Hematopoietic multipotent progenitor cell treated with erythropoietin and hydrocortisone succinate and interleukin-3 and kit ligand, for 8 days (in vitro differentiated cells): ENCODE data around the gene TRMT61A.
"Not testable (repeated sequence)": the region's sequence is repeated elsewhere in the genome, so short reads cannot be mapped to it uniquely, and the experiment has no call there.

Experiments
- DNase-seq: peaks from one replicate; pipeline ENCODE4 v3.0.0-alpha.2; 2015

Gene TRMT61A

DNA sequence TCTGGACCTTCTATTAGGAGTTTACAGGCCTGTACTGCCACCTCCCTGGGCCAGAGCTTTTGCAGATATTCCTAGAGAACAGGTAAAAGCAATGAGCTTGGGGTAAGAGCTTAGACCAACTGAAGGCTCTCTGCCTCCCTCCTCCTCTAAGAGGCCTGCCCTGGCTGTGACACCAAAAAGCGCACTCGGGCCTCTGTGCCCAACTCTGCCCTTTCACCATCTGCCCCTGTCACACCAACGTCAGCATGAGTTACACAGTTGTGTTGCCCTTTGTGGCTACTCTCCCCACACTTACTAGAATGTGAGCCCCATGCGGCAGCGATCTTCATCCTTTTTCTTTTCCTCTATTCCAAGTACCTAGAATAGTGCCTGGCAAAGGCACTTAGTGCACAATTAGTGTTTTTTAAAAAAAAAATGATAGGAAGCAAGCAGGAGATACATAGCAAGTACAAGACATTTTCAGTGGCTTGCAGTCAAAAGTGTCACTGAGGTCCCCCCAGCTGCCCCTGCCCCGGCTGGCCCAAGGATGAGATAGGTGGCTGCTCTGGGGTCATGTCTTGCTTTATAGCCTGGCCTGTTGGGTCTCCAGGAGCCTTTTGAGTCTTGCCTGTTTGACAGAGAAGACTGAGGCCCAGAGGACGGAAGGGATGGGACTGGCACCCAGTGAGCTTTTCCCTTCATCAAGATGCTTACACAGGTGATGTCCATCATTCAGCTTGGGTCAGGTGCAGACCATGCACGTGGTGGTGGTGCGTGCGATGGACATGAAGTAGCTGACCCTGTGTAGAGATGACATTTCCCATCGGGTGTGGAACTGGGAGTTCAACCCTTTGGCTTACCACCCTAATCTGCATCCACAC lies 18.9 kb upstream of the TRMT61A start:
- no peak for DNase-seq

DNA sequence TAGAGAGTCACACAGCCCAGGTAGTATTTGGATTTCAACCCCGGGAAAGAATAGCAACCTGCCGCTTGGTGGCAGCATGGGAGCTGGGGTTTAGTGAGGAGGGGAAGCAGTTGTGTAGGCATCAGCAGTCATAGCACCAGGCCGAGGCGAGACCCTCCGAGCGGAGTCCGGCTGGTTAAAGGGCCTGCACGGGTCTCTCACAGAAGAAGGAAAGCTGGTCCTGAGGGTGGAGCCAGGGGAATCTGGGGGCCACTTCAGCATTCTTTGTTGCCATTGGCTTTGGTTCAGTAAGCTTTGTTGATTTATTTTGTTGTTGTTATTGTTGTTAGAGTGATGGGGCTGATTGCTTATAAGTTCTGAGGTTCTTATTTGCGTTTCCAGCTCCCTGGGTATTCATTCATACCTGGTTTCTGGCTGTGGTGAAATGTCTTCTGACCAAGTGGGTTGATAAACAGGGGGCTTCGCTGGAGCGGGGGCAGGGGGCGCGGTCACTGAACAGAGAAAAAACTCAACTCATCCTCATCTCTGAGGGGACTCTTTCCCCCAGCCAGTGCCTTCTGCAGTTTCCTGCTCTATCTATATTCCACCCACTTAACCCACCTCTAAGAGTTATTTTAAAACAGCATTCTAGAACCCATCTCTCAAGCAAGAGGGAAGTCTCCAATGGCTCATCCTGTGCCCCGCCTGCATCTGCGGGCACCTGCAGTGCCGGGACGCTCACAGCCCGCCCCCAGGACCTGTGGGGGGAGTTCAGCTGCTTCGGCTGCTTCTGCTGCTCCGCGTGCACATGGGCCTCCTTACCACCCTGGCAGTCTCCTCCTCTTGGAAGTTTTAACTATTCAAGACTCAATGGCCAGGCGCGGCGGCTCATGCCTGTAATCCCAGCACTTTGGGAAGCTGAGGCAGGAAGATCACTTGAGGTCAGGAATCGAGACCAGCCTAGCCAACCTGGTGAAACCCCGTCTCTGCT lies 18.0 kb upstream of the TRMT61A start:
- no peak for DNase-seq

DNA sequence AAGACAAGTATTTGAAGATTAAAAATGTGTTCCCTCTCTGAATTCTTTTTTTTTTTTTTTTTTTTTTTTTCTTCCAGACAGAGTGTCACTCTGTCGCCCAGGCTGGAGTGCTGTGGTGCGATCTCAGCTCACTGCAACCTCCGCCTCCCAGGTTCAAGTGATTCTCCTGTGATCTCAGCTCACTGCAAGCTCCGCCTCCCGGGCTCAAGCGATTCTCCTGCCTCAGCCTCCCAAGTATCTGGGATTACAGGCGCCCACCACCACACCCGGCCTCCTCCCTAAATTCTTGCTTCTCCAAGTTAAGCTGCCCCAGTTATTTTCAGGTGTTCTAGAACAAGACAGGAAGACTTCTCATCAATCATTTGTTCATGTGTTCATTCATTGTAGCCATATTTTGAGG lies 16.8 kb upstream of the TRMT61A start:
- not testable (repeated sequence) for DNase-seq

DNA sequence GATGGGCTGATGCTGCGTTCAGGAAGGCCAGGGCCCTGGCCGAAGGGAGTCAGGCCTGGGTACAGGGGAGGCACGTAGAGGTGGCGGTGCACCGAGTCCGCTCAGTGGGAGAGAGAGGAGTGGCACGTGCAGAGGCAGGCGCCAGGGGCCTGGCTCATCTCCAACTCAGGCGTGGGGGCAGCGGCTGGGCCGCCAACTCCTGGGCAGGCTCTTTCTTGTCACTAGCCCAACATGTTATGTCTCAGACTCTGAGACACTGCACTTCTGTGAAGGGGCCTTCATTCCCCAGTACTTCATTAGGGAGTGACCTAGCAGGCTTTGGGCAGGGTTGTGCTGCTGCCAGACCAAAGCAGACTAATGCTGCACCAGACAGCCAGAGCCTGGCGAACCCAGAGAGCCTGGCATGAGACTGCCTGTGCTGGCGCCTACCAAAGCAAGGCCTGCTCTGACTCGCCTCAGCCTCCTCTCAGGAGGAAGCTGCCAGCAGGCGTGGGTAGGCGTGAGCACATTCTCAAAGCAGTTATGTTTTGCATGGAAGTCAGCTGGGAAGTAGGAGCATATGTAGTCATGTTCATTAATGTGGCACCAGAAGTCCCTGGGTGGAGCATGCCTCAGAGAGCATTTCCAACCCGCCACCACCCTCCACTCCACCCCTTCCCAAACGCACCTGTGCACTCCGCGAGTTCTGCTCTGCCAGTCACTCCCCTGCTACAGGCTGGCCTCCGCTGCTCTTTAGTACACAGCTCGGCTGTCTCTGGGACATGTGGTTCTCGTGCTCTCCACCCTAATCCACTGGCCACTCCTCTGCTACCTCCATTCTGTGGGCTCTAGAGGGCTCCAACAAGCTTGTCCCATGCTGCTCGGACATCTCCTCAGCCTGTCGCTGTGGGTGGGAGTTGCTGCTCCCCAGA lies 16.0 kb upstream of the TRMT61A start:
- DNase-seq, result peak; percentile 85

DNA sequence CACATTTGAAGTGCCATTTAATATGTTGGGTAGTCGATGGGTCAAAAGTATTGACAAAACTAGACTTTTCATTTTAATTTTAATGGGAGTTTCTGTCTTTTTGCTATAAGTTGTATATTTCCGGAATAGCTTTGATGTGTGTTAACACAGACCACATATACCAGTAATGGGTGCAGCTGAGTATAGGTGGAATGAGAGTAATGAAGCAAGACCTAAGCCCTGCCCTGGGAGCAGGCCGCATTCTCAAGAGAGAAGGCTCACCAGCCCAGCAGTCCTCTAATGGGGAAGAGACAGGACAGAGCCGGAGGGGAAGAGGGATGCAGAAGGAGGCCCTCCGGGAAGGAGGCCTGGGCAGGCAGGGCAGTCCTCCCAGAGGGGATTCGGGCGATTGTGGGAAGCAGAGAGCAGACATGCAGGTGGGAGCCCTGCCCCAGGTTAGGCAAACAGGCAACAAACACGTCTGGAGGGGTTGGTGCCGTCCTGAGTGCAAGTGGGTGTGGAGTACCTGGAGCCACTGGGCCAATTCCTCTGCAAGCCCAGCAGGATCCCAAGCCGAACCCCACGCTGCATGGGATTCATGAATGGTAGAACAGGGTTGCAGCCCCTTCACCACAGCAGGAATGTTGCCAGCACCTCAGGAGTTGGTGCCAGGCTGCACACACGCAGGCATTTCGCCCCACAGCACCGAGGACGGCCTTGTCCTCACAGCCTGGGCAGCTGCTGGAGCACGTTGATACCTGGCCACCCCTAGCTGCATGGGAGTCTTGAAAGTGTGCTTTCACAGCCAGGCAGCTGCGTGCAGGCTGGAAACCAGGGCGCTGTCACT lies 14.2 kb upstream of the TRMT61A start:
- no peak for DNase-seq

DNA sequence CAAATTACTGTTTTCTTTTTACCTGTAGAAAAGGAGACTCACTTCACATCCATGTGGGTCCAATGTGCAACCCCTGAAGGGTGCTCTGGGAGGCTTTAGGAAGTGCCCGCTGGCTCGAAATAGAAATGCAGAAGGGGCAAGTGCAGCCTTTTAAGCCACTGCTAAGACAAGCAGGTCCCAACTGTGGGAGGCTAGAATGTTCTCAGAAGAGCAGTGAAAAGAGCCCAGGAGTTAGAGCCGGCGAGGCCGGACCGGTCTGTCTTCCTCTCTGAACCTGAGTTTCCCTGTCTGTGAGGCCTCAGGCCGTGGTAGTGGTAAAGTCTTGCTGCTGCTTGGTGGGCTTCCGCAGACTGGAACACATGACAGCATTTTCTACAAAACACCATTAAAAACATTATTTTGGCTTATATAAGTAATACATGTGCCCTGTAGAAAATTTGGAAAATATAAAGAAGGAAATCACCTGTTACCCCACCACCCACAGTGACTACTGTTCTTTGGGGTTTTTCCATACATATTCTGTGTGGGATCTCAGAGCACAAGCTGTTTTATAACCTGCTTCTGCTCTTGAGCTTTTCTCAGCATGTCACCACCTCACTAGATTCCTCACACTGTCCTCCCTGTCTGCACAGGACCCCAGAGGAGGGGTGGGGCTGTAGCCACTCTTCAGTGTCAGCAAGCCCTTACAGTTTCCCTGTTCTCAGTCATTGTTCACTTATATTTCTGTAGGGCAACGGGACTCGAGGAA lies 12.4 kb upstream of the TRMT61A start:
- DNase-seq, result no peak

DNA sequence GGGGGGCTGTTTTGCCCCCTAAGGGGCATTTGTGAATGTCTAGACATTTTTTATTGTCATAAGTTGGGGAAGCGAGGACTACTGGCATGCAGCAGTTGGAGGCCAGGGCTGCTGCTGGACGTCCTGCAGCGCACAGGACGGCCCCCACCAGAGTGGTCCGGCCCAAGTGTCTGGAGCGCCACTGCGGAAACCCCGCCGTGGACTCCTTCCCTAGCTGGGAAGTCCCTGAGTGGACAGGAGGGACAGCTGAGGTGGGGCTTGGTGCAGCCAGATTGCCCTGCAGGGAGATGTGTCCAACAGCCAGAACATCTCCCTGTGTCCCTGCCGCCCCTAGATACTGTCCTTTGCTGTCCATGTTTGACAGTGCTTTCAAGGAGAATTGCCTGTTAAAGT lies 11.8 kb upstream of the TRMT61A start:
- DNase-seq, result no peak

DNA sequence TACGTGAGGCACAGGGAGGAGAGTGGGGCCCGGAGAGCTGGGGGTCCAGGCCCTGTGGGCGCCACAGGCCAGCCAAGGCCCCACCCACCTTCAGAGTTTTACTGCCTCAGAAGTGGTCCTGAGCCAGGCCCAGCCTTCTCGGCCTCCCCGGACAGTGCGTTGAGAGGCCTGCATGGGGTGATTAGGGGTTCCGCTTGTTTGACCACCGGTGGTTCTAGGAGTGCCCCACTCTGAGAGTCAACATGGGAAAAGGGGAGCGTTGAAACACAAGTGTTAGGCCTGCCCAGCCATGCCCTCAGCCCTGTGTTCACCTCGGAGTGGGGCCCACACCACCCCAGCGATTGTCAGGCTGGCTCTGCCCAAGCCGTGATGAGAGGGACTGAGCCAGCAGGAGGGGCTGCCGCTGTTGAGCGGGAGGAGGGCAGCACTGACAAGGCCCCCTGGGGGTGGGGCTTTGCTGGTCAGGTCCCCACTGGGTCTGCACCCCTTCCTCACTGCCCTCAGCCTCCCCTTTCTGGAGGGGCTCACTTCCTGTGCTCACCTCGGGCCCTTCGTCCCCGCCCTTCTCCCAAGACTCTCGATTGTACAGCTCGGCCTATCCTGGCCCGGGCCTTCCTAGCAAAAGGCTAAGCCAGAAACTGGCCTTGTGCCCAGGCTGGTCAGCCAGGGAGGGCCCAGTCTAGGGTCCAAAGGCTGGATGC lies 11.1 kb upstream of the TRMT61A start:
- no peak for DNase-seq

DNA sequence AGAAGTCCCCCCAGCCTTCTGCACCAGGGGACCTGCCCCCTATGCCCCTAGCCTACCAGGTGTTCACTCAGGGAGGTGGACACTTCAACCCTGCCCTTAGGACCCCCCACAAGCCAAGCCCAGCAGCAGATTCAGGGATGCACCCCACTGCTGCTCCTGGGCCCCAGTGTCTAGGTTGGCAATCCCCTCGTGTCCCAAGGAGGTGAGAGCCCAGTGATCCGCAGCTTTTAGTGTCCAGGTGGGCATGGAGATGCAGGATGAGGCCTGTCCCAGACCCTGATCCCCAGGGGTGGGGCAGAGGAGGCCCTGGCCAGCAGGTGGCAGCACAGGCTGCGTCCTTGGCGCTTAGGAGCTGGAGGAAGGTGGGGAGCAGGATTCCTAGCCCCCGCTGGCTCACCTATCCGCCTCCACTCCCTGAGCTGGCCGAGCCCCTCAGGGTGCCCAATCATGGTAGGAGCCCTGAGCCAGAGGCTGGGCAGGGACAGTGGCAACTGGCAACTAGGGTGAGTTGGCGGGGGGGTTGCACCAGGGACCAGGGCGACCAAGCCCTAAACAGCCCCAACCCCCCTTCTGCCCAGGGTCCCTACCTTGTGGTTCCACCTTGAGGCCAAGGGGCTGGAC lies 10.5 kb upstream of the TRMT61A start:
- peak; percentile 63 for DNase-seq

DNA sequence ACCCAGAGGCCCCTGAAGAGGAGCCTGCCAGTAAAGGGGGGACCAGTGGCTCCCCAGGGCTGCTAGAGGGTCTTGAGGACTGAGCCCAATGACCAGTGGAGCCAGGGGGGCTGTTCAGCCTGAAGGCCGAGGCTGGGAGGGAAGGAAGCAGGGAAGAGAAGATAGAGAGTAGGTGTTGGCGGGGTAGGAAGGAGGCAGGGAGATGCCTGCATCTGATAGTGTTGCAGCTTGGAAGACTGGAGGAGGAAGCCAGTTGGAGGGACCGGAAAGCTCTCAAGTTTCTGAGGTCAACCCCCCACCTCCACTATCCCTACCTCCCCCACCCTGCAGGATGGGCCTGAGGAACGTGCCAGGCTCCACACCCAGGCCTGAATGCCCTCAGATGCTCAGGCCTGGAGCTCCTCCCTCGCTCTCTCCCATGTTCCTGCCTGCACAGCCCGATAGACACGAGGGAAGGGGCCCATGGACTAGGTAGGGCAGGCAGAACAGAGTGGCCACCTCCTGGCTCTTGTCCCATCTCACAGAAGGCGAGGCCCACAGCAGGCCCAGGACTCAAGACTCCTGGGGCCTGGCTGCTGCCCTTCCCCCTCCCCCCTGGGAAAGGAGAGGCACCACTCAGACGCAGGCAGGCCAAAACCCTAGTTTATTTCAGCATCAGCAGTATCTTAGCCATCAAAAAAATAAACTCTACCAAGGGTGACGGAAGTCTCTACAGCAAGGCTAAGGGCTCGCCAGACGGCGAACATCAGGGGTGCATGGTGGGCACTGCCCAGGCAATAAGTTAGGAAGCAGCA lies 9.8 kb upstream of the TRMT61A start:
- DNase-seq, result peak; percentile 70

DNA sequence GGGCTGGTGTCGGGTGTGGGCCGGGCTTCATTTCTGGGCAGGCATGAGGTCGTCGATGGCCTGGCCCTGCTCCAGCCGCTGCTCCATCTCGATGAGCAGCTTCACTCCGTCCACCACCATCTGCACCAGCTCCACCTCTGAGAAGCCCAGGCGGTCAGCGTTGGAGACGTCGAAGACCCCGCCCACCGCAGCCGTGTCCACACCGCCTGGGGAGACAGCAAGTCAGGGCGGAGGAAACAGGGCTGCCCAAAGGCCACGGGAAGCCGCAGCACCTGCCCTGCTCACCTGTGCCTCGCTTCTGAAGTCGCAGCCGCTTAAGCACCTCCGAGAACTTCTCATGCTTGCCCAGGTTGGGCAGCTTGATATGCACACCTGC lies 9.2 kb upstream of the TRMT61A start:
- no peak for DNase-seq

DNA sequence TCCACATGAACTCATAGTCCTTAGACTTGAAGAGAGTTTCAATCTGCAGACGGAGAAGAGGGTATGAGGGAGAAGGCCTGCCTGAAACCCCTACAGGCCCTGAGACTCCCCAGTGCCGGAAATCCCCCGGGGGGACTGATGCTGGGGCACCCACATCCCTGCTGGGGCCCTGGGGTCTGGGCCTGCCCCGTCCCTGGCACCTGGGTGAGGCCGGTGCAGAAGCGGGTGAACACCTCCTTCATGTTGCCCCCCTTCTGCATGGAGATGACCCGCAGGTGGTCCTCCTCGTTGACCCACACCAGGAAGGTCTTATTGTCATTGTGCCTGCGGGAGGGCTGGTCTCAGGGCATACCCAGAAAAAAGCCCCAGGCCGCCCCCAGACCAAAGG lies 8.7 kb upstream of the TRMT61A start:
- DNase-seq, result no peak

DNA sequence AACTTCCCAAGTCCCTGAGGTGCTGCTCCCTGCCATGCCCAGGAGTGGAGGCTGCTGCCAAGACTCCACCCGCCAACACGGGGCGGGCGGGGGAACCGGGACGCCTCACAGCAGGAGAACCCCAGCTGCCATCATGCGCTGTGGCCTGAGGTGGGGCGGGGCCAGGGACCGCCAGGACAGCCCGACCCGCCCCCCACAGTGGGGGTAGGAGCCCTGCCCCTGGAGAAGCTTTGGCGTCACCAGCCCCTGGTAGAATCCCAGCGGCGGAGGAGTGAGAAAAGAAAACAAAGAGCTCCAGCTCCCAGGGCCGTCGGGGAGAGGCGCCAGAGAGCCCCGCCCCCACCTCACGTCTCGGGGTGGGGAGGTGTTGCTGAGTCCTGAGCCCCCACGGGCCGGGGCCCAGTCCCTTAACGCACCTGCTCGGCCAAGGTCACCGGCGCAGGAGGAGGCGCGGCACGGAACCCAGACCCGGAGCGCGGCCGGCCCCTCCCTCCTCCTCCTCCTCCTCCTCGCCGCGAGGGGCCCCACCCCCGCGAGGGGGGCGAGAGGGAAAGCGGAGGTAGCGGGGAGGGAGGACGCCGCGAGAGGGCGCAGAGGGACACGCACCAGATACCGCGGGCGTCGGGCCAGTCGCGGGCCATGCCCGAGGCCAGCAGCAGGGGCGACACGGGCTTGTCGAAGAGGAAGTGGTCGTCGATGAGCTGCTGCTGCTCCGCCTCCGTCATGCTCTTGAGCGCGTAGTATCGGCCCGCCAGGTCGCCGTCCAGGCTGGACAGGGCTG lies 8.1 kb upstream of the TRMT61A start:
- peak; percentile 85 for DNase-seq

DNA sequence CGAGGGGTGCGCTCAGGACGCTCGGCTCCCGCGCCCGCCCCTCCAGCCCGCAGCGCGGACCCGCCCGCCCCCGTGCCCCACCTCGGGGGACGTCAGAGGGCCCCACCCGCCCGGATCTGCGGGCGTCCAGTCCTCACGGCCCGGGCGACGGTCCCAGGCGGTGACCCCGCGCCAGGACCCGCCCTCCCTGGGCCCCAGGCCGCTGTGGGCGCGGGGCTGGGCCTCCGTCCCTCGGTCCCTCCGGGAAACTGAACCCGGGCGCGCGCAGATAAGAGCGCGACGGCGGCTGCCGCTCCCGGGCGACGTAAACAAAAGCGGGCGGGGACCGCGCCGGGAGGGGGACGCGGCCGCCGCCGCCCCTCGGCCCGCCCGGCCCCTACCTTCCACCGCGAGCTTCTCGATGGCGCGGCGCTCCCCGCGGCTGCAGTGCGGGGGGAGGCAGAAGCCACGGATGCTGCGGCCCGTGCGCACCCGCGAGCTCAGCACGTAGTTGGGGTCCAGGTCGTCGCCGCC lies 7.5 kb upstream of the TRMT61A start:
- peak; percentile 44 for DNase-seq

DNA sequence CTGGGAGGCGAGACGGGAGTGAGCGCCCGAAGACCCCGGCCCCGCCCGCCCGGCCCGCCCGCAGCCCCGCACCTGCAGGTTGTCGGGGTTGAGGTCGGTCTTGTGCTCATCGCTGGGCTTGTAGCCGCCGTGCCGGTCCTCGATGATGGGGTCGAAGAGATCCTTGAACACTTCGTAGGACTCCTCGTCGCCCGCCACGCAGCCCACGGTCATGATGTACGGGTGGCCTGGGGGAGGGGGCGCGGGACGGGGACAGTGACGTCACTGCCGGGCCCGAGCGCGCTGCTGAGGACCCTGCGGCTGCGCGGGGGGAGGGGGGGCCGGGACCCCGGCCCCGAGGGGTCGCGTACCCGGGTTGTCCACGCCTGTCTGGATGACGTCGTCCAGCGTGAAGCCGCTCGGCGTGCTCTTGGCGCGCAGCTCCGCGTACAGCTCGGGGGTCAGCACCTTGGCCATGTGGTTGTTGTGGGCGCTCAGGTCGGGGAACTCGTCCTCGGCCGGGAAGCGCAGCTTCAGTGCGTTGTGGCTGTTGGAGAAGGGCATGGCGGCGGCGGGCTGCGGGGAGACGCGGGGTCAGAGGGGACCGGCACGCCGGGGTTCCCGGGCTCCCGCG lies 6.9 kb upstream of the TRMT61A start:
- DNase-seq, result no peak

DNA sequence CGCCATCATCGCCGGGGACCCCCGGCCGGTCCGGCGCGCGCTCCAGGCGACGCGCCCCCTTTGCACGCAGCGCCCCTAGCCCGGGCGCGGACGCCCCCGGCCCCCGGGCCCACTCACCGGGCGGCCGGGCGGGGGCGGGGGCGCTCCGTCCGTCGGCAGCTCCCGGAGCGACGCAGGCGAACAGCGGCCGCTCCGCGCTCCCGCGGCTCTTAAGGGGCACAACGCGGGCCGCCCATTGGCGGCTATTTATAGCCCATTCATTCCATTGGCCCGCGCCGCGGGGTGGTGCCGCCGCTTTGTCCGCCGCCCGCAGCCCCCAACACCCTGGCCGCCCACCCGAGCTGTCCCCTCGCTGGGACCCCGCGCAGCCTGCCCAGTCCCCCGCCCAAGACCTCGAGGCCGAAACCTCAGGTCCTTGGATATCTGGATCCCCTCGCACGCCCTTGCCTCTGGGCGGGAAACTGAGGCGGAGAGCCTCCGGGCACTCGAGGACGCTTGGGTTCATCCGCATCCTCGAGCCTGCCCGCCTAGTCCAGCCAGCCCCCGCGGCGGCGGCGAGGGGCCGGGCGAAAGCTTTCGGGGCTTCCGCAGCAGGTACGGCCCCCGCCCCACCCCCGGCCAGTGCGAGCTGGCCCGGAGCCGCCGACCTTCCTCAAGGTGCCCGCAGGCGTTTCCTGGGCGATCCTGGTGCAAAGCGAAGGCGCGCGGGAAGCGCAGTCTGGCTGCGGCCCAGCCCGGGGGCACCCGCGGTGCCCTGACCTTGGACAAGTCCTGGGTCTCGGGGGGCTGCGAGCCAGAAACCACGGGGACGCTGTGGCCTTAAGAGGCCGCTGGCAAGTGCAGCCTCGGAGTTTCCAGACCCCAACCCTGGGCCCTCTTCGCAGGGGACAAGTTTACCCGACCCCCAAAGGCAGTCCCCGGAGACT lies 6.1 kb upstream of the TRMT61A start, which contains the start of gene CKB:
TSS of gene CKB (minus strand) at position 182 of the 926 bp plus-strand sequence. CDS start 337 bp downstream, outside the sequence.
- DNase-seq, result peak; percentile 55
